Breast epithelium (tissue), 4 donors: ENCODE results near the gene WIPF1. TPM values are rescaled to one million over a fixed set of nuclear protein-coding genes. Genes with fewer than 3 reads are reported as not detected.

Experiments
- DNase-seq, 2 donors: peaks; one replicate each; pipeline ENCODE4 v3.0.0-alpha.2; 2019; ENCODE audit warnings: low spot score in 2 of 2
- H3K27ac ChIP-seq, 2 donors: fragments of 200-600 bp; sonication (generic) in 1 of 2; one replicate each; pipeline ENCODE4 v1.5.1; 2016 to 2019; ENCODE audit warnings: mild to moderate bottlenecking in 1 of 2
- H3K27me3 ChIP-seq, 2 donors: fragments of 200-600 bp; sonication (generic) in 1 of 2; one replicate each; pipeline versions ENCODE4 v1.5.1 to v1.6.0; 2017 to 2019; ENCODE audit warnings: control low read depth in 1 of 2, mild to moderate bottlenecking in 1 of 2
- H3K36me3 ChIP-seq: fragments of 200-600 bp; one replicate; pipeline ENCODE4 v1.5.1; 2019
- H3K4me1 ChIP-seq, 2 donors: fragments of 200-600 bp; sonication (generic); one replicate each; pipeline ENCODE4 v1.5.1; 2016 to 2019; ENCODE audit warnings: control low read depth in 1 of 2
- H3K4me3 ChIP-seq, 3 donors: fragments of 200-600 bp; sonication (generic); 1 replicate in 2 of 3; 2 replicates in 1 of 3; pipeline ENCODE4 v1.5.1; 2016 to 2019; ENCODE audit warnings: mild to moderate bottlenecking in 3 of 3, moderate library complexity in 2 of 3
- H3K9me3 ChIP-seq, 2 donors: fragments of 200-600 bp; sonication (generic) in 1 of 2; one replicate each; pipeline ENCODE4 v1.5.1; 2016 to 2019; ENCODE audit warnings: control low read depth in 1 of 2
- POLR2A ChIP-seq: fragments of 450-650 bp; IDR thresholded peaks from one replicate; pipeline ENCODE4 v1.6.1; 2016; ENCODE audit warnings: antibody characterized with exemption, mild to moderate bottlenecking, moderate library complexity
- POLR2AphosphoS5 ChIP-seq, 3 donors: sonication (generic); formaldehyde crosslinking; IDR thresholded peaks; one replicate each; pipeline ENCODE4 v1.6.1; 2017; ENCODE audit warnings: antibody characterized with exemption in 3 of 3
- intact Hi-C: fragments of 100-400 bp; cut with DNase I; formaldehyde crosslinking; loops from one replicate; pipeline ENCODE4 v1.15.1; 2023; ENCODE audit warnings: low total_unique reads
- total RNA-seq, 3 donors: library from RNA; depleted of rRNA; stranded (reverse); fragments of >200 nt; gene quantifications; one replicate each; pipeline ENCODE4 v1.1.0, GENCODE V29; 2016
- TF ChIP-seq, protein P1 (sequence below), 3 donors: fragments of 450-650 bp; IDR thresholded peaks; one replicate each; pipeline ENCODE4 v1.5.1; 2016 to 2017; ENCODE audit warnings: antibody characterized with exemption in 3 of 3, mild to moderate bottlenecking in 3 of 3, moderate library complexity in 3 of 3

The WIPF1 gene
- total RNA-seq, 3 donors from 2014 or later = 17.6 to 43.2 (median 24.9) TPM

DNA sequence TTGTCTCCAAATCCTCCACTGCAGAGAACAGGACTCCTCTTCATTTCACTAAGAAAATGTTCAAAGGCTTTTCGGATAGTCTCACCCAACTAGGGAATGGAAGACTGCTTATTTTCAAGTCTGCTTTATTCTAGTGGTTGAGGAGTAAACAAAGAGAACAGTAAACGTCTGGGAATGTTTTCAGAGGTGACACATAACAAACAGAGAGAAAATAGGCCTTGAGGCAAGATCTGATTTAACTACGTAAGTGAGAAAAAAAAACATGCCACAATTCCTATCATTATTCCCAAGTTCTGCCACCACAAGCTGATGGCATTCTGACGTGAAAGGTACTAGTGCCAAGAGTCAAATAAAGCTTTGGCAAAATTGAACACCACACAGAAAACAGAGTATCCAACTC is 16.7 kb upstream of the WIPF1 start:
- Histone ChIP-seq H3K4me1 (no peaks in the 10 kb centered on the region), H3K9me3 (no peaks in the 10 kb centered on the region), H3K36me3 (no peaks in the 10 kb centered on the region), H3K4me3 (no peak overlapping the region), H3K27me3 (no peaks in the 10 kb centered on the region), H3K27ac (no peak overlapping the region)
- no peak for DNase-seq
- intact Hi-C loops = no loop called here
- TF ChIP-seq, protein P1, sequence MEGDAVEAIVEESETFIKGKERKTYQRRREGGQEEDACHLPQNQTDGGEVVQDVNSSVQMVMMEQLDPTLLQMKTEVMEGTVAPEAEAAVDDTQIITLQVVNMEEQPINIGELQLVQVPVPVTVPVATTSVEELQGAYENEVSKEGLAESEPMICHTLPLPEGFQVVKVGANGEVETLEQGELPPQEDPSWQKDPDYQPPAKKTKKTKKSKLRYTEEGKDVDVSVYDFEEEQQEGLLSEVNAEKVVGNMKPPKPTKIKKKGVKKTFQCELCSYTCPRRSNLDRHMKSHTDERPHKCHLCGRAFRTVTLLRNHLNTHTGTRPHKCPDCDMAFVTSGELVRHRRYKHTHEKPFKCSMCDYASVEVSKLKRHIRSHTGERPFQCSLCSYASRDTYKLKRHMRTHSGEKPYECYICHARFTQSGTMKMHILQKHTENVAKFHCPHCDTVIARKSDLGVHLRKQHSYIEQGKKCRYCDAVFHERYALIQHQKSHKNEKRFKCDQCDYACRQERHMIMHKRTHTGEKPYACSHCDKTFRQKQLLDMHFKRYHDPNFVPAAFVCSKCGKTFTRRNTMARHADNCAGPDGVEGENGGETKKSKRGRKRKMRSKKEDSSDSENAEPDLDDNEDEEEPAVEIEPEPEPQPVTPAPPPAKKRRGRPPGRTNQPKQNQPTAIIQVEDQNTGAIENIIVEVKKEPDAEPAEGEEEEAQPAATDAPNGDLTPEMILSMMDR (IDR thresholded peaks at IDR 0.05) = no peak
- TF ChIP-seq POLR2A (no peak), POLR2AphosphoS5 (IDR thresholded peaks at IDR 0.05) (no peak)

DNA sequence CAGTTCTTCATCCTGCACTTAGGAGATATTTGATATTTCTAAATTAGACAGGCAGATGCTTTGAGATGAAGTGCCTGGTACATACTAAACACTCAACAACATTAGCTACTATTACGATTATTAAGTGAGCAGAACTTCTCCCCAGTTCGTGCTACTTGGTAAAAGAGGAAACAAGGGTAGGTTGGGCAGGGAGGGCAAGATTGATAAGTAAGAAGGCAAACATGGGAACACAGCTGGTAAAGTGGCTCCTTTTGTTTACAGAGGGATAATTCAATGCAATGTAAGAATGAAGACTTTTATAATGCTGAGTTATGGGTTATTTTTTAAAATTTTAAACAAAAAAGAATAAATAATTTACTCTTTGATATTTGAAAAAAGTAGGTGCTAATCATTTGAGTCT is 15.9 kb upstream of the WIPF1 start:
- Histone ChIP-seq H3K27me3 (no peaks in the 10 kb centered on the region), H3K27ac (no peak overlapping the region), H3K4me1 (no peaks in the 10 kb centered on the region), H3K9me3 (no peaks in the 10 kb centered on the region), H3K36me3 (no peaks in the 10 kb centered on the region), H3K4me3 (no peak overlapping the region)
- DNase-seq = no peak
- TF ChIP-seq, protein P1 (IDR thresholded peaks at IDR 0.05) = no peak
- no peak for TF ChIP-seq POLR2A
- TF ChIP-seq POLR2AphosphoS5 (IDR thresholded peaks at IDR 0.05) = no peak
- intact Hi-C loops = no loop called here

DNA sequence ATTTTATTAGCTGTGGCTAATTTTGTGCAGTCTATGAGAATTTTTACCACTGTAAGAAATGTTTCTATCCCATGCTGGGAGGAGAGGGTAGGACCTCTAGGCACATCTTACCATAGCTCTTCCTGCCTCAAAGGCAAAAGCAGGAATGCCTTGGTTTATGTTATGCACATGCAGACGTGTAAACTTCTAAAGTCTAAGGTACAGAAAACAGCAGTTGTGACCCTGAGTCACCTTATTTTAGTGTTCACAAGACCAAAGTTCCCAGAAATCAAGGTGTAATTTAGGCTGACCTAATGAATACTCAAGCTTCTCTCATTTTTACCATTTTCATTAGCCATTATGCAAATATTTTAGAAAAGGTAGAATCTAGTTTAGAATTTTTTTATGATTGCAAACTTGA is 15.4 kb upstream of the WIPF1 start:
- Histone ChIP-seq H3K9me3 (no peaks in the 10 kb centered on the region), H3K4me3 (no peak overlapping the region), H3K27me3 (no peaks in the 10 kb centered on the region), H3K27ac (no peak overlapping the region), H3K4me1 (no peaks in the 10 kb centered on the region), H3K36me3 (no peaks in the 10 kb centered on the region)
- intact Hi-C loops = no loop called here
- no peak for DNase-seq
- TF ChIP-seq, protein P1 (IDR thresholded peaks at IDR 0.05) = no peak
- TF ChIP-seq POLR2AphosphoS5 (IDR thresholded peaks at IDR 0.05) (no peak), POLR2A (no peak)

DNA sequence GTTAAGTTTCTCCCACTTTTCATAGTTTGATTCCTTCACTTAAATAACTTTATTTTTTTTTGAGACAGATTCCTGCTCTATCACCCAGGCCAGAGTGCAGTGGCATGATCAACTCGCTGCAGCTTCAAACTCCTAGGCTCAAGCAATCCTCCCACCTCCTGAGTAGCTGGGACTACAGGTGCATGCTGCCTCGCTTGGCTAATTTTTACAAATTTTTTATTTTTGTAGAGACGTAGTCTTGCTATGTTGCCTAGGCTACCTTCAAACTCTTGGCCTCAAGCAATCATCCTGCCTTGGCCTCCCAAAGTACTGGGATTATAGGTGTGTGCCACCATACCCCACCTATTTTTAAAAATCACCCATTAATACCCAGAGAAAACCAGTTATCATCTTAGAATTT is 14.2 kb upstream of the WIPF1 start:
- H3K4me1 ChIP-seq = no peaks in the 10 kb centered on the region
- TF ChIP-seq POLR2AphosphoS5 (IDR thresholded peaks at IDR 0.05) (no peak), POLR2A (no peak)
- TF ChIP-seq, protein P1 (IDR thresholded peaks at IDR 0.05) = no peak
- no peak overlapping the region for H3K27ac ChIP-seq
- no peak for DNase-seq
- H3K27me3 ChIP-seq = no peaks in the 10 kb centered on the region
- no peaks in the 10 kb centered on the region for H3K9me3 ChIP-seq
- no peak overlapping the region for H3K4me3 ChIP-seq
- intact Hi-C loops = no loop called here
- no peaks in the 10 kb centered on the region for H3K36me3 ChIP-seq

DNA sequence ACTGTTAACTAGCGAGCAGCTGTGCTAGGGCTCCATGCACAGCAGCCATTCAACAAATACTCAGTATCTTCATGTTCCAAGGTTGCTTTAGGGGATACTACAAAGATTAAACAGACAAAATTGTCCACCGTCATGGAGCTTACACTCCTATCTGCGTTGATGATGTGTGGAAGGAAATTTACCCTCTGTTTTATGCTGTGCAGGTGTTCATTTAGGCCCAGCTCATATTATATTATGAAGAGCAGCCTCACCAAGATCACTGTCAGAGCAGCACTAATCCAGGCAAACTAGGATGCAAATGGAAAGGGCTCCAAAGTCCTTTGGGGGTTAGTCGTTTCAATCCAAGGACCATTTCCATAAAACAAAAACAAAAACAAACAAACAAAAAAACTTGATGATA is 13.4 kb upstream of the WIPF1 start:
- no peak for TF ChIP-seq POLR2AphosphoS5 (IDR thresholded peaks at IDR 0.05)
- TF ChIP-seq POLR2A = no peak
- TF ChIP-seq, protein P1 (IDR thresholded peaks at IDR 0.05) = no peak
- H3K27ac ChIP-seq = peak overlapping the region in 1 of 2 donors; percentile 74
- H3K4me3 ChIP-seq = no peak overlapping the region
- DNase-seq = no peak
- no peaks in the 10 kb centered on the region for H3K9me3 ChIP-seq
- no peaks in the 10 kb centered on the region for H3K36me3 ChIP-seq
- no peaks in the 10 kb centered on the region for H3K27me3 ChIP-seq
- H3K4me1 ChIP-seq = no peaks in the 10 kb centered on the region
- intact Hi-C loops = no loop called here
